SKM-1 treated with dmso at 0.1 percent for 144 hours (cell line): Measurements from ENCODE around the gene SEMA5A.

ENCODE experiments used
- DNase-seq: peaks from one replicate; lab custom pipeline; 2025; ENCODE audit not compliant: unreplicated experiment; lab: John Stamatoyannopoulos, UW

SEMA5A gene

GRCh38 chr5:9551567-9552537 lies 6.0 kb upstream of the SEMA5A start:
- no peak for DNase-seq

- DNase-seq, result no peak
Observed at GRCh38 chr5:9549941-9550340, 4.1 kb upstream of the SEMA5A start.

GRCh38 chr5:9547122-9547947 lies 1.5 kb upstream of the SEMA5A start:
- DNase-seq, result no peak

GRCh38 chr5:9545136-9545991 lies 511 bp downstream of the SEMA5A start:
- no peak for DNase-seq

- DNase-seq, result peak; percentile 20
Observed at GRCh38 chr5:9544502-9545135, 1.3 kb downstream of the SEMA5A start.

GRCh38 chr5:9544056-9544455 lies 1.8 kb downstream of the SEMA5A start:
- no peak for DNase-seq

GRCh38 chr5:9543311-9543920 lies 2.5 kb downstream of the SEMA5A start:
- DNase-seq, result no peak

- DNase-seq, result no peak
Observed at GRCh38 chr5:9540791-9541190, 5.1 kb downstream of the SEMA5A start.

- no peak for DNase-seq
Observed at GRCh38 chr5:9538504-9538903, 7.4 kb downstream of the SEMA5A start.

- DNase-seq, result no peak
Observed at GRCh38 chr5:9537223-9538141, 8.4 kb downstream of the SEMA5A start.

- no peak for DNase-seq
Observed at GRCh38 chr5:9536717-9537116, 9.2 kb downstream of the SEMA5A start.

GRCh38 chr5:9534881-9535517 lies 10.9 kb downstream of the SEMA5A start:
- no peak for DNase-seq

- DNase-seq, result no peak
Observed at GRCh38 chr5:9533562-9534364, 12.1 kb downstream of the SEMA5A start.

- DNase-seq, result no peak
Observed at GRCh38 chr5:9533096-9533495, 12.8 kb downstream of the SEMA5A start.

GRCh38 chr5:9529513-9529912 lies 16.4 kb downstream of the SEMA5A start:
- no peak for DNase-seq

- no peak for DNase-seq
Observed at GRCh38 chr5:9529041-9529480, 16.8 kb downstream of the SEMA5A start.

GRCh38 chr5:9524941-9525340 lies 20.9 kb downstream of the SEMA5A start:
- DNase-seq, result no peak
